ENCODE measurements around the gene PAFAH1B2. TPM values are rescaled to one million over a fixed set of nuclear protein-coding genes. Genes with fewer than 3 reads are reported as not detected.
"Not testable (repeated sequence)": the region's sequence is repeated elsewhere in the genome, so short reads cannot be mapped to it uniquely, and the experiment has no call there.

The PAFAH1B2 gene
- total RNA-seq, 4 donors from 2014 or later = 50.3 to 82.3 (median 63.2) TPM

- Histone ChIP-seq H3K27me3 (no peaks in the 10 kb centered on the region), H3K27ac (no peak overlapping the region), H3K9me3 (no peaks in the 10 kb centered on the region), H3K4me1 (no peaks in the 10 kb centered on the region), H3K4me3 (no peak overlapping the region), H3K36me3 (no peaks in the 10 kb centered on the region)
- WGBS, 2 donors (ENCODE audit: low coverage in 1 of 2) = 53 to 64% methylated on average over 2 to 3 of the region's 3 CpGs
- no peak for TF ChIP-seq POLR2AphosphoS5 (IDR thresholded peaks at IDR 0.05)
- TF ChIP-seq EP300 (IDR thresholded peaks at IDR 0.05) = no peak
- TF ChIP-seq CTCF (IDR thresholded peaks at IDR 0.05) = no peak
- no peak for TF ChIP-seq POLR2A (IDR thresholded peaks at IDR 0.05)
- ATAC-seq = no peak
These were observed 9.7 kb upstream of the PAFAH1B2 start for GRCh38 chr11:117134431-117134830.

GRCh38 chr11:117134979-117135378 is 9.1 kb upstream of the PAFAH1B2 start:
- not testable (repeated sequence) for H3K4me3 ChIP-seq, H3K4me1 ChIP-seq, H3K27ac ChIP-seq, H3K36me3 ChIP-seq, H3K27me3 ChIP-seq, H3K9me3 ChIP-seq
- no CpG with 5 or more reads among the region's 4 CpGs for WGBS, 2 donors (ENCODE audit: low coverage in 1 of 2)
- peak; percentile 1 for ATAC-seq

- WGBS, 2 donors (ENCODE audit: low coverage in 1 of 2) = no CpG with 5 or more reads among the region's 15 CpGs
- H3K27ac ChIP-seq = peak overlapping the region in 2 of 4 donors; percentile 66 to 71
- not testable (repeated sequence) for H3K4me3 ChIP-seq, H3K36me3 ChIP-seq, H3K9me3 ChIP-seq, H3K27me3 ChIP-seq, H3K4me1 ChIP-seq
- peak; percentile 80 for ATAC-seq
These were observed 6.6 kb upstream of the PAFAH1B2 start for GRCh38 chr11:117137223-117138086.

GRCh38 chr11:117143390-117143789 is 697 bp upstream of the PAFAH1B2 start:
- no peak for ATAC-seq
- peaks cover 0 to 18% of the 10 kb centered on the region in 2 donors for H3K36me3 ChIP-seq
- H3K4me3 ChIP-seq = peak overlapping the region; percentile 69 to 86
- 6 to 9% methylated on average over 5 of the region's 5 CpGs for WGBS, 2 donors (ENCODE audit: low coverage in 1 of 2)
- H3K27me3 ChIP-seq = no peaks in the 10 kb centered on the region
- peak overlapping the region; percentile 93 to 99 (median 96) for H3K27ac ChIP-seq
- H3K9me3 ChIP-seq = no peaks in the 10 kb centered on the region
- TF ChIP-seq POLR2A (IDR thresholded peaks at IDR 0.05) (no peak), EP300 (IDR thresholded peaks at IDR 0.05) (no peak), CTCF (IDR thresholded peaks at IDR 0.05) (no peak), POLR2AphosphoS5 (IDR thresholded peaks at IDR 0.05) (no peak)
- H3K4me1 ChIP-seq = peaks cover 0 to 39% (median 14%) of the 10 kb centered on the region in 3 donors

GRCh38 chr11:117144477-117145392 is 648 bp downstream of the PAFAH1B2 start:
- peaks cover 0 to 26% of the 10 kb centered on the region in 2 donors for H3K36me3 ChIP-seq
- H3K27me3 ChIP-seq = no peaks in the 10 kb centered on the region
- H3K4me1 ChIP-seq = peaks cover 0 to 52% (median 16%) of the 10 kb centered on the region in 3 donors
- peak overlapping the region; percentile 93 to 99 (median 96) for H3K27ac ChIP-seq
- peak; percentile 79 for ATAC-seq
- peak in 1 of 4 experiments; percentile 7 for TF ChIP-seq CTCF (IDR thresholded peaks at IDR 0.05)
- peak; percentile 64 for TF ChIP-seq POLR2AphosphoS5 (IDR thresholded peaks at IDR 0.05)
- no peak for TF ChIP-seq EP300 (IDR thresholded peaks at IDR 0.05)
- H3K9me3 ChIP-seq = no peaks in the 10 kb centered on the region
- 1% methylated on average over 17 to 18 of the region's 62 CpGs for WGBS, 2 donors (ENCODE audit: low coverage in 1 of 2)
- peak overlapping the region; percentile 69 to 86 for H3K4me3 ChIP-seq

All from gastroesophageal sphincter (tissue), 4 donors.